ENCODE measurements around the gene PDE4D. TPM values are rescaled to one million over a fixed set of nuclear protein-coding genes. Genes with fewer than 3 reads are reported as not detected.

The PDE4D gene
- total RNA-seq, 1 experiment from 2014 or later, result 291 TPM

Small RNA genes within 50 kb of the gene (small RNA-seq; reads per million reads assigned to genes)
- 10.9 to 419 reads per million in 2 experiments for gene MIR582
